H9 (cell line): ENCODE measurements around the gene ERH. TPM values are rescaled to one million over a fixed set of nuclear protein-coding genes. Genes with fewer than 3 reads are reported as not detected.

Experiments used
- DNase-seq: peaks from one replicate; pipeline ENCODE4 v3.0.0-alpha.2; 2017
- H2AFZ ChIP-seq: one replicate; pipeline ENCODE4 v1.6.1; 2013; ENCODE audit warnings: mild to moderate bottlenecking, low read length, control low read depth, moderate library complexity
- H2AK5ac ChIP-seq: 2 replicates; pipeline ENCODE4 v1.6.1; 2013; ENCODE audit warnings: low read length, control low read depth, mixed read lengths; ENCODE audit not compliant: insufficient read length
- H2BK120ac ChIP-seq: one replicate; pipeline ENCODE4 v1.6.1; 2013; ENCODE audit warnings: low read depth, mild to moderate bottlenecking, low read length, control low read depth, inconsistent platforms; ENCODE audit not compliant: poor library complexity, severe bottlenecking
- H2BK12ac ChIP-seq: 2 replicates; pipeline ENCODE4 v1.6.1; 2013; ENCODE audit warnings: low read length, control low read depth, mixed read lengths, low read depth; ENCODE audit not compliant: insufficient read length
- H2BK15ac ChIP-seq: 2 replicates; pipeline ENCODE4 v1.6.1; 2013; ENCODE audit warnings: low read depth, low read length, control low read depth
- H2BK20ac ChIP-seq: one replicate; pipeline ENCODE4 v1.6.1; 2013; ENCODE audit warnings: low read depth, mild to moderate bottlenecking, low read length, control low read depth, inconsistent platforms; ENCODE audit not compliant: poor library complexity, severe bottlenecking
- H2BK5ac ChIP-seq: 2 replicates; pipeline ENCODE4 v1.6.1; 2013; ENCODE audit warnings: low read length, control low read depth, mixed read lengths; ENCODE audit not compliant: insufficient read length
- H3K14ac ChIP-seq: 2 replicates; pipeline ENCODE4 v1.6.1; 2013; ENCODE audit warnings: low read length, control low read depth; ENCODE audit not compliant: insufficient read depth
- H3K18ac ChIP-seq: 2 replicates; pipeline ENCODE4 v1.6.1; 2013; ENCODE audit warnings: low read depth, mild to moderate bottlenecking, mixed read lengths, low read length, control low read depth; ENCODE audit not compliant: insufficient read length
- H3K23ac ChIP-seq: 2 replicates; pipeline ENCODE4 v1.6.1; 2013; ENCODE audit warnings: low read length, control low read depth, mixed read lengths, low read depth; ENCODE audit not compliant: insufficient read length
- H3K23me2 ChIP-seq: 2 replicates; pipeline ENCODE4 v1.6.1; 2013; ENCODE audit warnings: low read depth, mild to moderate bottlenecking, mixed read lengths, low read length, control low read depth; ENCODE audit not compliant: insufficient read length, poor library complexity, severe bottlenecking
- H3K27ac ChIP-seq: 2 replicates; pipeline ENCODE4 v1.5.1; 2013; ENCODE audit warnings: low read length, control low read depth, mixed read lengths, low read depth; ENCODE audit not compliant: insufficient read length
- H3K27me3 ChIP-seq: 2 replicates; pipeline ENCODE4 v1.6.1; 2013; ENCODE audit warnings: low read length, control low read depth, inconsistent platforms; ENCODE audit not compliant: insufficient read depth
- H3K4ac ChIP-seq: 2 replicates; pipeline ENCODE4 v1.6.1; 2013; ENCODE audit warnings: low read depth, mild to moderate bottlenecking, control low read depth, inconsistent platforms, low read length, moderate library complexity
- H3K4me1 ChIP-seq: 2 replicates; pipeline ENCODE4 v1.6.1; 2013; ENCODE audit warnings: low read length, control low read depth, inconsistent platforms; ENCODE audit not compliant: insufficient read depth
- H3K4me2 ChIP-seq: 2 replicates; pipeline ENCODE4 v1.6.1; 2013; ENCODE audit warnings: low read length, control low read depth, mixed read lengths; ENCODE audit not compliant: insufficient read length, insufficient read depth
- H3K56ac ChIP-seq: 2 replicates; pipeline ENCODE4 v1.6.1; 2013; ENCODE audit warnings: low read depth, mild to moderate bottlenecking, mixed read lengths, low read length, control low read depth; ENCODE audit not compliant: insufficient read length
- H3K79me1 ChIP-seq: 2 replicates; pipeline ENCODE4 v1.6.1; 2013; ENCODE audit warnings: low read depth, mild to moderate bottlenecking, moderate library complexity, low read length, control low read depth, inconsistent platforms; ENCODE audit not compliant: insufficient read depth, poor library complexity, severe bottlenecking
- H3K79me2 ChIP-seq: 2 replicates; pipeline ENCODE4 v1.6.1; 2013; ENCODE audit warnings: low read length, control low read depth, inconsistent platforms; ENCODE audit not compliant: insufficient read depth
- H3K9ac ChIP-seq: 2 replicates; pipeline ENCODE4 v1.6.1; 2013; ENCODE audit warnings: low read length, control low read depth, mixed read lengths; ENCODE audit not compliant: insufficient read length; ENCODE audit errors: extremely low read depth
- H3K9me3 ChIP-seq: one replicate; pipeline ENCODE4 v1.6.1; 2013; ENCODE audit warnings: low read depth, low read length, inconsistent platforms; ENCODE audit not compliant: control insufficient read depth
- H3T11ph ChIP-seq: one replicate; pipeline ENCODE4 v1.6.1; 2013; ENCODE audit warnings: mild to moderate bottlenecking, low read length, control low read depth, inconsistent platforms
- H4K20me1 ChIP-seq: one replicate; pipeline ENCODE4 v1.6.1; 2013; ENCODE audit not compliant: control insufficient read depth, insufficient read length, insufficient read depth
- H4K5ac ChIP-seq: 2 replicates; pipeline ENCODE4 v1.6.1; 2013; ENCODE audit warnings: low read depth, mild to moderate bottlenecking, mixed read lengths, low read length, control low read depth; ENCODE audit not compliant: insufficient read length
- H4K8ac ChIP-seq: replicated peaks from 2 replicates; pipeline ENCODE4 v1.6.1; 2013; ENCODE audit warnings: low read length, control low read depth, mixed read lengths, low read depth; ENCODE audit not compliant: insufficient read length
- H4K91ac ChIP-seq: 2 replicates; pipeline ENCODE4 v1.6.1; 2013; ENCODE audit warnings: low read depth, mild to moderate bottlenecking, moderate library complexity, mixed read lengths, low read length, control low read depth; ENCODE audit not compliant: insufficient read length
- H3K27ac Mint-ChIP-seq, 3 experiments: 2 replicates in 2 of 3; 3 replicates in 1 of 3; pipeline ENCODE4 v1.8.0; 2020 to 2021; ENCODE audit warnings: mixed read lengths in 3 of 3, mild to moderate bottlenecking in 1 of 3, moderate library complexity in 1 of 3
- H3K27me3 Mint-ChIP-seq: 2 replicates; pipeline ENCODE4 v1.8.0; 2021; ENCODE audit warnings: low read depth, mild to moderate bottlenecking, moderate library complexity, mixed read lengths
- H3K36me3 Mint-ChIP-seq, 3 experiments: 2 replicates in 2 of 3; 3 replicates in 1 of 3; pipeline ENCODE4 v1.8.0; 2020 to 2021; ENCODE audit warnings: low read depth in 3 of 3, mixed read lengths in 3 of 3; ENCODE audit not compliant: insufficient read depth in 1 of 3
- H3K4me1 Mint-ChIP-seq, 2 experiments: 2 replicates each; pipeline ENCODE4 v1.8.0; 2020; ENCODE audit warnings: mixed read lengths in 2 of 2
- H3K4me3 Mint-ChIP-seq, 2 experiments: 2 replicates in 1 of 2; 3 replicates in 1 of 2; pipeline ENCODE4 v1.8.0; 2020 to 2021; ENCODE audit warnings: mild to moderate bottlenecking in 2 of 2, mixed read lengths in 2 of 2, moderate library complexity in 1 of 2
- H3K9me3 Mint-ChIP-seq, 2 experiments: 2 replicates in 1 of 2; 3 replicates in 1 of 2; pipeline ENCODE4 v1.8.0; 2020; ENCODE audit warnings: mild to moderate bottlenecking in 2 of 2, mixed read lengths in 2 of 2, moderate library complexity in 1 of 2
- CTCF ChIP-seq: fragments of 200-600 bp; sonication (generic); conservative IDR thresholded peaks from 3 replicates; pipeline ENCODE4 v1.8.0; 2021; ENCODE audit warnings: antibody characterized with exemption, mild to moderate bottlenecking
- WGBS: extraction: QIAGEN DNeasy Blood & Tissue Kit; methylation state at CpG from one replicate; pipeline ENCODE4 v1.1.7; 2013; ENCODE audit warnings: missing lambda C conversion rate, low lambda C conversion rate, mixed read lengths; ENCODE audit not compliant: insufficient read length; ENCODE audit errors: extremely low coverage; 5-methylcytosine and 5-hydroxymethylcytosine counted together
- total RNA-seq: library from RNA; stranded (reverse); gene quantifications from 2 replicates; pipeline ENCODE4 v1.2.1, GENCODE V29; 2021

Gene ERH
- total RNA-seq, 1 experiment from 2014 or later = 443 TPM

GRCh38 chr14:69363055-69363454 lies 35.0 kb downstream of the ERH start:
- no peak overlapping the region for H3K23ac ChIP-seq
- Mint-ChIP-seq H3K27ac (0 out of 7 replicates have a peak overlapping the region, but pooled peaks of 1 of the 3 experiments have one; percentile 65), H3K4me1 (no peaks in the 10 kb centered on the region; a peak in 2 of 4 replicates), H3K4me3 (no peak overlapping the region; a peak in 1 of 5 replicates), H3K36me3 (no peaks in the 10 kb centered on the region; a peak in 1 of 7 replicates), H3K9me3 (no peaks in the 10 kb centered on the region), H3K27me3 (no peaks in the 10 kb centered on the region; the same call in 1 of the 2 replicates)
- no peak overlapping the region for H2BK120ac ChIP-seq
- H4K20me1 ChIP-seq = no peaks in the 10 kb centered on the region
- no peak overlapping the region for H4K8ac ChIP-seq
- H3K27ac ChIP-seq = no peak overlapping the region
- DNase-seq = peak; percentile 63
- peak; percentile 73 for TF ChIP-seq CTCF
- no peak overlapping the region for H3K56ac ChIP-seq
- no peak overlapping the region for H4K91ac ChIP-seq
- no peak overlapping the region for H3K9ac ChIP-seq
- H3K18ac ChIP-seq = no peak overlapping the region
- H4K5ac ChIP-seq = no peak overlapping the region
- H3K27me3 ChIP-seq = no peaks in the 10 kb centered on the region
- no CpG with 5 or more reads among the region's 9 CpGs for WGBS
- H2BK12ac ChIP-seq = no peak overlapping the region
- H3K79me1 ChIP-seq = no peaks in the 10 kb centered on the region
- H3T11ph ChIP-seq = no peak overlapping the region
- H3K4ac ChIP-seq = no peak overlapping the region
- no peak overlapping the region for H3K4me2 ChIP-seq
- no peak overlapping the region for H3K14ac ChIP-seq
- H3K9me3 ChIP-seq = no peaks in the 10 kb centered on the region
- no peaks in the 10 kb centered on the region for H3K23me2 ChIP-seq
- no peak overlapping the region for H2BK20ac ChIP-seq
- no peaks in the 10 kb centered on the region for H3K4me1 ChIP-seq
- no peak overlapping the region for H2BK15ac ChIP-seq
- H2AK5ac ChIP-seq = no peak overlapping the region
- H2AFZ ChIP-seq = no peak overlapping the region
- H2BK5ac ChIP-seq = no peak overlapping the region
- no peaks in the 10 kb centered on the region for H3K79me2 ChIP-seq
